ENCODE data around the gene ATP13A4. TPM values are rescaled to one million over a fixed set of nuclear protein-coding genes. Genes with fewer than 3 reads are reported as not detected.

ATP13A4 gene
- total and polyA plus RNA-seq, 2 of the 4 experiments (the other 2 are of a cell fraction) = under 0.01 TPM; not detected in 1

GRCh38 chr3:193439423-193439822 lies 115.3 kb downstream of the ATP13A4 start:
- no peak overlapping the region for H2BK5ac ChIP-seq (ENCODE audit: low read depth, low read length, poor library complexity, severe bottlenecking)
- no peak overlapping the region for H2AK5ac ChIP-seq (ENCODE audit: low read depth, low read length)
- H4K91ac ChIP-seq (ENCODE audit: insufficient read depth, low read depth, low read length) = no peak overlapping the region
- POLR2A ChIA-PET (ENCODE audit: unreplicated experiment) = no interaction called here
- CTCF ChIA-PET = no interaction called here
- H4K5ac ChIP-seq (ENCODE audit: low read depth, low read length) = no peak overlapping the region
- no peaks in the 10 kb centered on the region for H3K79me1 ChIP-seq (ENCODE audit: low read depth in 1 of 2, low read length in 2 of 2)
- BruUV-seq (replicated peaks) = no TSS peak
- no peak overlapping the region for H2BK20ac ChIP-seq (ENCODE audit: low read depth, low read length)
- no peak overlapping the region for H4K8ac ChIP-seq (ENCODE audit: low read depth in 2 of 2, low read length in 2 of 2)
- no peak for DNase-seq
- H3K4ac ChIP-seq (ENCODE audit: low read depth, low read length) = no peak overlapping the region
- H3K27me3 ChIP-seq (ENCODE audit: control insufficient read depth, insufficient read depth, low read length) = no peaks in the 10 kb centered on the region
- no peak overlapping the region for H3K23ac ChIP-seq (ENCODE audit: low read depth, low read length)
- no peak overlapping the region for H2BK120ac ChIP-seq (ENCODE audit: low read depth, low read length)
- WGBS, 2 experiments (ENCODE audit: extremely low coverage in 2 of 2, insufficient read length in 1 of 2) = no CpG with 5 or more reads among the region's 2 CpGs
- H3K9me3 ChIP-seq (ENCODE audit: control insufficient read depth, insufficient read depth, low read length) = 0 out of 2 replicates have a peak, but pooled peaks cover 2% of the 10 kb centered on the region
- H2AFZ ChIP-seq (replicated peaks; ENCODE audit: low read length, poor library complexity) = no peak overlapping the region
- in situ Hi-C loops (cut with MboI; ENCODE audit: low sequenced_read_pairs) (no loop called here), dilution Hi-C loops (cut with HindIII; ENCODE audit: low sequenced_read_pairs, unreplicated experiment) (no loop called here), intact Hi-C loops (cut with micrococcal nuclease) (no loop called here)
- no peak overlapping the region for H2AK9ac ChIP-seq (replicated peaks; ENCODE audit: low read depth, low read length, poor library complexity)
- no peak overlapping the region for H3K56ac ChIP-seq (ENCODE audit: extremely low read depth, insufficient read depth, low read length)
- no peak overlapping the region for H3K4me3 ChIP-seq (ENCODE audit: insufficient read depth, low read depth, low read length)
- TF ChIP-seq FOS (IDR thresholded peaks at IDR 0.05; ENCODE audit: low read depth, low read length) (no peak), MAZ (IDR thresholded peaks at IDR 0.05; ENCODE audit: borderline replicate concordance, low read depth, low read length) (no peak), BHLHE40 (IDR thresholded peaks at IDR 0.05; ENCODE audit: low read depth, low read length) (no peak), NFE2L2 (IDR thresholded peaks at IDR 0.05; ENCODE audit: low read depth, low read length) (no peak), MXI1 (IDR thresholded peaks at IDR 0.05; ENCODE audit: borderline replicate concordance, low read depth, low read length) (no peak), MAFK (IDR thresholded peaks at IDR 0.05; ENCODE audit: low read depth, low read length) (no peak)
- H3K9ac ChIP-seq (ENCODE audit: low read depth, low read length) = no peak overlapping the region
- no peaks in the 10 kb centered on the region for H3K4me1 ChIP-seq (ENCODE audit: control insufficient read depth, insufficient read depth, low read length)
- H3K27ac ChIP-seq (ENCODE audit: insufficient read depth, low read length) = no peak overlapping the region
- no peaks in the 10 kb centered on the region for H3K9me1 ChIP-seq (ENCODE audit: insufficient read depth, low read length)
- H3K14ac ChIP-seq (replicated peaks; ENCODE audit: low read depth, low read length) = no peak overlapping the region
- H2BK15ac ChIP-seq (ENCODE audit: low read depth, low read length) = no peak overlapping the region
- no peak for ATAC-seq (ENCODE audit: low read depth)
- no peak overlapping the region for H3K4me2 ChIP-seq (ENCODE audit: low read depth, low read length)
- H3K18ac ChIP-seq (ENCODE audit: low read depth, low read length) = no peak overlapping the region
- H4K20me1 ChIP-seq (ENCODE audit: insufficient read depth, low read length) = no peaks in the 10 kb centered on the region
- H3K36me3 ChIP-seq (ENCODE audit: control insufficient read depth, insufficient read depth, low read length) = no peaks in the 10 kb centered on the region

Measured in IMR-90 (cell line).